ENCODE measurements around the gene PSKH1.
A peak's percentile ranks its signal among the peaks of the same experiment; 100 is the strongest.
"Not testable (repeated sequence)": the region's sequence is repeated elsewhere in the genome, so short reads cannot be mapped to it uniquely, and the experiment has no call there.

The PSKH1 gene

DNA sequence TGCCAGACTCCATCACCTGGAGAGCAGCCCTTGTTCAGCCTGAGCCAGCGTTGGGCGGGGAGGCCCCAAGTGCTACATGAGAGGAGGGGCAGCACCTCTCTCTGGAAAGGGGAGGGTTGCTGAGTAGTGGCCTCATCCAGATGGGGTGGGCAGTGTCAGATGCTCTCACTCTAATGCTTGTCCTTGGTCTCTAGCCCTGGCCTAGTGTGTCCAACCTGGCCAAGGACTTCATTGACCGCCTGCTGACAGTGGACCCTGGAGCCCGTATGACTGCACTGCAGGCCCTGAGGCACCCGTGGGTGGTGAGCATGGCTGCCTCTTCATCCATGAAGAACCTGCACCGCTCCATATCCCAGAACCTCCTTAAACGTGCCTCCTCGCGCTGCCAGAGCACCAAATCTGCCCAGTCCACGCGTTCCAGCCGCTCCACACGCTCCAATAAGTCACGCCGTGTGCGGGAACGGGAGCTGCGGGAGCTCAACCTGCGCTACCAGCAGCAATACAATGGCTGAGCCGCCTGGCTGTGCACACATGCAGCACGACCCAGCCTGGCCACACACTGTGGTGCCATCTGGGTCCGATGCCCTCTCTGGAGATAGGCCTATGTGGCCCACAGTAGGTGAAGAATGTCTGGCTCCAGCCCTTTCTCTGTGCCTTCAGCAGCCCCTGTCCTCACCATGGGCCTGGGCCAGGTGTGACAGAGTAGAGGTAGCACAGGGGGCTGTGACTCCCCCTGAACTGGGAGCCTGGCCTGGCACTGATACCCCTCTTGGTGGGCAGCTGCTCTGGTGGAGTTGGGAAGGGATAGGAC, 34.3 kb downstream of the PSKH1 start:
- DNase-seq, result no peak

DNA sequence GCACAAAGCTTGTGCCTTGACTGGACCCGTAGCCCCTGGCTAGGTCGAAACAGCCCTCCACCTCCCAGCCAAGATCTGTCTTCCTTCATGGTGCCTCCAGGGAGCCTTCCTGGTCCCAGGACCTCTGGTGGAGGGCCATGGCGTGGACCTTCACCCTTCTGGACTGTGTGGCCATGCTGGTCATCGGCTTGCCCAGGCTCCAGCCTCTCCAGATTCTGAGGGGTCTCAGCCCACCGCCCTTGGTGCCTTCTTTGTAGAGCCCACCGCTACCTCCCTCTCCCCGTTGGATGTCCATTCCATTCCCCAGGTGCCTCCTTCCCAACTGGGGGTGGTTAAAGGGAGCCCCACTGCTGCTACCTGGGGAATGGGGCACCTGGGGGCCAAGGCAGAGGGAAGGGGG, 35.1 kb downstream of the PSKH1 start:
- no peak for DNase-seq

DNA sequence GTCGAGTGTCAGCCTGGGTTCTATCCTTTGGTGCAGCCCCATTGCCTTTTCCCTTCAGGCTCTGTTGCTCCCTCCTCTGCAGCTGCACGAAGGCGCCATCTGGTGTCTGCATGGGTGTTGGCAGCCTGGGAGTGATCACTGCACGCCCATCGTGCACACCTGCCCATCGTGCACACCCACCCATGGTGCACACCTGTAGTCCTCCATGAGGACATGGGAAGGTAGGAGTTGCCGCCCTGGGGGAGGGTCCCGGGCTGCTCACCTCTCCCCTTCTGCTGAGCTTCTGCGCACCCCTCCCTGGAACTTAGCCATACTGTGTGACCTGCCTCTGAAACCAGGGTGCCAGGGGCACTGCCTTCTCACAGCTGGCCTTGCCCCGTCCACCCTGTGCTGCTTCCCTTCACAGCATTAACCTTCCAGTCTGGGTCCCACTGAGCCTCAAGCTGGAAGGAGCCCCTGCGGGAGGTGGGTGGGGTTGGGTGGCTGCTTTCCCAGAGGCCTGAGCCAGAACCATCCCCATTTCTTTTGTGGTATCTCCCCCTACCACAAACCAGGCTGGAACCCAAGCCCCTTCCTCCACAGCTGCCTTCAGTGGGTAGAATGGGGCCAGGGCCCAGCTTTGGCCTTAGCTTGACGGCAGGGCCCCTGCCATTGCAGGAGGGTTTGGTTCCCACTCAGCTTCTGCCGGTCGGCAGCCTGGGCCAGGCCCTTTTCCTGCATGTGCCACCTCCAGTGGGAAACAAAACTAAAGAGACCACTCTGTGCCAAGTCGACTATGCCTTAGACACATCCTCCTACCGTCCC, 35.7 kb downstream of the PSKH1 start:
- peak; percentile 79 for DNase-seq

DNA sequence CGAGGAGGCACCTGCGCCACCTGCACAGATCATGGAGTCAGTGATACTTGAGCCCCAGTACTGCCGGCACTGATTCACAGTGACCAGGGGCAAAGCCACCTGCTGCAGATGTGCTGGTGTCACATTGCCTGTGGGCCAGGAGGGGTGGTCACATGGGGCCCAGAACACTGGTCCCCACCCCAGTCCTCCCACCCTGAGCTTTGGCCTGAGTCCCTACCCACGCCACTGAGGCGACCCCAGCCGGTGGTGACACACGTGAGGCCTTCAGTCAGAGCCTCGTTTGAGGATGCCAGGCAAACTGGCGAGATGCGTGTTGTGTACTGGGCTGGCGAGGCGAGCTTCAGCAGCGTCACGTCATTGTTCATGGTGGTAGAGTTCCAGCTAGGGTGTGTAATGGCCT, 37.1 kb downstream of the PSKH1 start:
- DNase-seq, result no peak

DNA sequence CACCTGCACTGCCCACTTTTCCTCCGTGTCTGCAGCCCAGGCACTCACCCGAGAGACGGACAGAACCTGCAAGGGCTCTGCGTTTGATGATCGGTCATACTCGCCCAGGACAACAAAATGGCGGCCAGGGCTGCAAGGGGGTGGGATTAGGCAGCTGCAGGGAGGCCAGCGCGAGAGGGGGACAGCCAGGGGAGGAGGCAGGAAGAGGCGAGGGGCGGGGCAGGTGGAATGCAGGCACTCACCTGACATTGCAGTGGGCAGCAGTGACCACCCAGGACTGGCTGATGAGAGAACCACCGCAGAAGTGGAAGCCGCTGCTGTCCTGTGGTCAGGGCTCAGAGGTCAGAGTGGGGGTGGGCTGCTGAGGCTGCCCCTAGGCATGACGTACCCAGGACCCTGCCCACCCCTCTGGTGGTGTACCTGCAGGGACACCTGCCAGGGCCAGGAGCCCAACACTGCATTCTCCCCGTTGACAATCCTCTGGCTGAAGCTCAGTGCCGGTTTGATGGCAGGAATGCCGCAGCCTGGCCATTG, 37.7 kb downstream of the PSKH1 start:
- DNase-seq, result no peak

DNA sequence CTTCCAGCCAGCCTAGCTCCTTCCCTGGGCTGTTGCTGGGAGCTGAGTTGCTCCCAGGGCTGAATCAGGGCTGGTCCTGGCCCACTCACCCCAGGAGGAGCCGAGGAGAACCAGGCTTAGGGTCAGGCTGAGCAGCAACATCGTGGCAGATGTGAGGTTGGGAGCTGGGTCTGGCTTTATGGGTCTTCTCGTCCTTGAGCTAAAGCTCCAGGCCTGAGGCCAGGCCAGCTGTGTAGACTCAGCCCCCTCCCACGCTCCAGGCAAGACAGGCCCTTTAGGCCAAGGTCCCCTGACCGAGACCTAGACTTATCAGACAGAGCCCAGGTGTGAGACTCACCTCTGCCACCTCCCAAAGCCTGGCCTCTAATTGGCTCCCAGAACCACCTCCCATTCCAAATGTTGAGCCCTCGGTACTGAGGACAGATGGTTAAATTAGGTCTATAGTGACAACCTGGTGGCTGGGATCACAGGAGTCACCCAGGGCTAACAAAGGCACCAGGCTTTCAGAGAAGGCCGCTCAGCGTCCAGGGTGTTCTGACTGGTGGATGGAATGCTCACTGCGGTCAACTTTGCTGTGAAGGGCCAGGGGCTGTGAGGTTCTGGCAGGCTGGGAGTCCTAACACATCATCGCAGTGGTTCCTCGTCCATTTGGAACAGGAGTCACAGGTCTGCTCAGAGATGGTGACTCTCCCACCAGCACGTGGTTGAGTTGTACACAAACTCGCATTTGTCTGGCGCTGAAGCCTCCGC, 38.8 kb downstream of the PSKH1 start, which contains the start of gene CTRL:
Gene CTRL (minus strand): TSS at position 151 of the 750 bp plus-strand sequence. CDS start 10 bp downstream, at position 141.
- DNase-seq, result no peak

DNA sequence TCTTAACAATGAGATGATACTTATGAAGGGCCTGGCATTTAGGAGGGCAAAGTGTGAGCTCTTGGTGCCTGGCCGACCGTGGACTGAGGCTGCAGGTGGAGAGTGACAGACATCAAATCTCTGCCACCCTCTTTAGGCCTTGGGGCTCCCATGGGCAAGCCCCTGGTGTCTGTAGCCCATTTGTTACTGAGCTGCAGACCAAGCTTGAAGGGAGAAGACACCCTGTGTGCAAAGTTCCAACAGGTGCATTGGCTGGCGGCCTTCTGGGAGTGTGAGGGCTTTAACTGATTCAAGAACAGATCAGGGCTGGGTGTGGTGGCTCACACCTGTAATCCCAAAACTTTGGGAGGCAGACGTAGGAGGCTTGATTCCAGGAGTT, 39.4 kb downstream of the PSKH1 start:
- DNase-seq, result no peak

DNA sequence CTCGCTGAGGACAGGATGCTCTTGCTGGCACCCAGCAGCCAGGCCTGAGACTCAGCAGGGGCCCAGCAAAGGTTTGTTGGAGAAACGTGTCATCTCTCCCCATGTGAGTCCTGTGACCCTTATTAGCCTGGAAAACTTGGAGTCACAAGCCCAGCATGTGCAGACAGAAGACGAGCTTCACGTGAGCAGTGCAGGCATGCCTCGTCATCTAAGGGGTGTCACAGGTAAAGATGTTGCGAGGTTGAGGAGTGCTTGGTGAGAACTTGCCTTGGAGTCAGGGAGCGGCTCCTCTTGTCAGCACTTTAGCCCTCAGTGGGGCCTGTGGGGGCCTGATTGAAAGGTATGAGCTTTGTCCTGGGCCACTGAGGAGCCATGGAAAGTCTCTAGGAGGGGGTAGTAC, 40.8 kb downstream of the PSKH1 start:
- no peak for DNase-seq

DNA sequence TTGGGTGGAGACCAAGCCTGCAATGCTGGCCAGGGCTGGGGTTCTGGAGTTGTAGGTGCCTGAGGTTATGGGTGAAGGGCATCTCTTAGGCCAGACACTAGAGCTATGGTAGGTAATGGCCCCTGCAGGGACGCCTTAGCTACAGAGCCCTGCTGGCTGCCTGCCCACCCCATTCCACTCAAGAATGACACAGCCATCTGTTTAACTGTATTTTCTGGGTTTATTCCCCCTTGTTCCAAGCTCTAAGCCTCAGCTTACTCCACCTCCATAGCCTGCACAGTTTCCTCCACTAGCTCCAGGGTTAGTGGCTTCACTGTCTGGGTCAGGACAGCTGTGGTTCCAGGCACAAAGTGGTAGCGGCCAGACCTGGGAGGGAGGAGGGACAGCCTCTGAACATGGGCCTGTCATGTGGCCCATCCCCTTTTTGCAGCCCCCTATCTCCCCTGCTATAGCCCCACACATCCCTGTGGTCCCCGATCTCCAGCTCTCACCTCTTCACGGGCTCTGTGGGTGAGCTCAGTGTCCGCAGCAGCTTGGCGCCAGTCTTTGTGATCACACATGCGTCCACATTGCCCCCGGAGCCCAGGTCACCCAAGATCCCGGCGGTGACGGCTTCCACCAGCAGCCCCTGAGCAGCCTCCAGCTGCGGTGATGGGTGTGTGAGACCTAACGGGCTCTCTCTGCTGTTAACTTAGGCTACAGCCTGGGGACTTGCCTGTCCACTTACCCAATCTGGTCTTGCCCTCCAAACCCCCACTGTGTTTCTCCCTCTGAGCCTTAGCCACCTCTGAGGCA, 41.4 kb downstream of the PSKH1 start:
- no peak for DNase-seq

DNA sequence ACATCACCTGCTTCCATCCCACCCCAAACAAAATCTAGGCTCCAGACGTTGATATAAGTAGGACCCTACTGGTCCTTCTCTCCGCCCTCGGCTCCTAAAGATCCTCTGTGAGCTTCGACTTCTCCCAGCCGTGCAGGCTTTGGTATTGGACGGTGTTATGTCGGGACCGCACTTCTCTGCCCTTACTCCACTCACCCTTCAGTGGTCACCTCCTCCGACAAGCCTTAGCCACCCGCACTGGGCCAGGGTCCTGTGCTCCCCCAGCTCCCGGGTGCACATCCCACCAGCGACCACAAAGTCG, 42.0 kb downstream of the PSKH1 start:
- no peak for DNase-seq

DNA sequence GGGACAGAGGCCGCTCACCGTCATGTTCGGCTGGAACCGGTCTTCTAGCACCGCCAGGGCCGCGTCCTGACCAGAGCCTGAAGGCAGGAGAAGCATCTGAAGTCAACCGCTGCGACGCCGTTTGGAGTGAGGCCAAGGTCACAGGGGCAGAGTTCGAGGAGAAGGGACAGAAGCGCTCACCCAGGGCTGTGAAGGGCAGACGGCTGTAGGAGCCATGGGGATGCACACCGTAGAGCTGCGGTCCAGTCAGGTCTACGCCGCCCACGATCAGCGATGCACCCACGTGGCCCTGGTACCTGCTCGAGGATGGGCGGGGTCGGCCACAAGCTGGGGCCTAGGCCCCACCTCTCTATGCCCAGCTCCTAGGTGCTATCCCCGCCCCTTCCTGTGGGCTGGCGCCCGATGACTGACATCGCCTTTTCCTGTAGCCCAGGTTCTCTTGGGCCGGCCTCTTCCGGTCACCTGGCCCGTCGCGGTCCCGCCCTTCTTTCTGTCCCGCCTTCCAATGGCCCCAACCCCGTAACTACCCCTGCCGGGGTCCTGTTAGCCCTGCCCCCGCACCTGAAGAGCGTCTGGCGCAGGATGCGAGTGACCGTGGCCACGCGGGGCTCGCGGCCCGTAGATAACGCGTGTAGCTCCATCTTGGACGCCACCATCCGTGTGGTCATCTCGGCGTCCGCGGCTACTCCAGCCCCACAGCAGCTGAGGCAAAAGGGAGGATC, 42.5 kb downstream of the PSKH1 start:
- DNase-seq, result peak; percentile 98

DNA sequence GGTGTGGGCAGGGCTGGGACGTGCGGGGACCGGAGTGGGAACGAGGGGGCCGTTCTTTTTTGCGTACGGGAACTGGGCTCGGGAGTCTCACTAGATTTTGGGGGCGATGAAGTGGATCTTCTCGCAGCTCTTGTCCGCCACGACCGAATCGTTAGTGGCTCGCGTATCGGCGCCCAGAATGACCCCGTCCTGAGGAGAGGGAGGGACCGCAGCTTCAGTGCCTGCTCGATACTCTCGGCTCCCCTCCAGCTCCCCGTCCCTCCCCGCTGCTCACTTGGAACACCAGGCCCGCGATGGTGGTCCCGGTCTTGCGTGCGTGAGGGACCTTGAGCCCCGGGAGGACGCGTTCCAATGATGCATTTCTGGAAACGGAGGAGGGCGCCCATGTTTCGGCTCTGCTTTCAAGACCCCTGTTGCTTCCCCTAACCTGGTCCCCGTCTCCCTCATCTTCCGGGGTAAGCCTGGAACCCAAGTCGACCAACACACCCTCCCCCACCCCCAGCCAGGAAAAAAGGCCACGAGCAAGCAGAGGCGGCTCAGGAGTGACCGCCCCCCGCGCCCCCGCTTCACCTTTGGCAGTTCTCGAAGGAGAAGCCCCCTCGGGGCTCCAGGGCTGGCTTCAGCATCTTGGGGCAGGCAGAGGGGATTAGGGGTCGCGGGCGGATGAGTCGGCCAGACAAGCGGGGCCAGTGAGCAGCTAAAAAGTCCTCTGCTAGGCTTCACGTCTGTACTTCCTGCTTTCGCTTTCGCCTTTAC, 43.2 kb downstream of the PSKH1 start, which contains the start of gene PSMB10:
Gene PSMB10 (minus strand): TSS at position 727 of the 756 bp plus-strand sequence. CDS start 101 bp downstream, at position 626.
- no peak for DNase-seq

DNA sequence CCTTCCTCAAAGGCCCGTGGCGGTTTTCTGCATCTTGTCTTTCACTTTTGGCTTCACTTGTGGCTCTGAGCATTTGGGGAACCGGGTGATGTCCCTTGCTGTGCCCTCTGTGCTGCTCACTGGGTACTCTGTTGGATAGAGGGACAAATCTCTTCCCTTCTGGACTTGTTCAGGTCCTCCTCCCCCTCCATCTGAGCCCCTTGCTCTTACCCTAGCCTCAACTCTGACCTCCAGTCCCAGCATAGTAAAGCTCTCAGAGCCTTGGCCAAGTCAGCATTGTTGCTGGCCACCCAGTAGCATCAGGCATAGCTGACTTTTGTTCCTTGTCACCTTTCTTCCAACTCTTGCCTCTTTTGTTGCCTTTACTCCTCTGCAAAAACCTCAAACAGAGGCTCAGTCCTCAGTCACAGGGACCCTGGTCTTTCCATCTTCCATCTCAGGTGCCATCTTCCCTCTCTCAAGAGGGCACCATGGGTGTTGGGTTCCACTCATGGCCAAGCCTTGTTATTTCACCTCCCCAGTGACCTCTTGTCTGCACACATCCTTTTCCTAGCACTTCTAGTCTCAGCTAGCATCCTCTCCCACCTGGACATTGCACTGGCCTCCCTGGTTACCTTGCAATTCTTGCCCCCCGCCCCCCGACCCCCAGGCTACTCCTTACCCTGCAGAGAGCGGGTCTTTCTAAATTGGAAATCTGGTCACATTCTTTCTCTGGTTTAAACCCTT, 44.0 kb downstream of the PSKH1 start:
- DNase-seq, result peak; percentile 84

DNA sequence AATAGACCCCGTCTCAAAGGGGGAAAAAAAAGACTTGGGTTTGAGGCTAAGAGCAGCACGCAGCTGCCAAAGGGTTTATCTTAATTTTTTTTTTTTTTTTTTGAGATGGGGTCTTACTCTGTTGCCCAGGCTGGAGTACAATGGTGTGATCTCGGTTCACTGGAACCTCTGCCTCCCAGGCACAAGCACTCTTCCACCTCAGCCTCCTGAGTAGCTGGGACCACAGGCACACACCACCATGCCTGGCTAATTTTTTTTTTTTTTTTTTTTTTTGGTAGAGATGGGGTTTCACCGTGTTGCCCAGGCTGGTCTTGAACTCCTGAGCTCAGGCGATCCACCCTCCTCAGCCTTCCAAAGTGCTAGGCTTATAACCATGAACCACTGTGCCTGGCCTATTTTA, 44.7 kb downstream of the PSKH1 start:
- not testable (repeated sequence) for DNase-seq

DNA sequence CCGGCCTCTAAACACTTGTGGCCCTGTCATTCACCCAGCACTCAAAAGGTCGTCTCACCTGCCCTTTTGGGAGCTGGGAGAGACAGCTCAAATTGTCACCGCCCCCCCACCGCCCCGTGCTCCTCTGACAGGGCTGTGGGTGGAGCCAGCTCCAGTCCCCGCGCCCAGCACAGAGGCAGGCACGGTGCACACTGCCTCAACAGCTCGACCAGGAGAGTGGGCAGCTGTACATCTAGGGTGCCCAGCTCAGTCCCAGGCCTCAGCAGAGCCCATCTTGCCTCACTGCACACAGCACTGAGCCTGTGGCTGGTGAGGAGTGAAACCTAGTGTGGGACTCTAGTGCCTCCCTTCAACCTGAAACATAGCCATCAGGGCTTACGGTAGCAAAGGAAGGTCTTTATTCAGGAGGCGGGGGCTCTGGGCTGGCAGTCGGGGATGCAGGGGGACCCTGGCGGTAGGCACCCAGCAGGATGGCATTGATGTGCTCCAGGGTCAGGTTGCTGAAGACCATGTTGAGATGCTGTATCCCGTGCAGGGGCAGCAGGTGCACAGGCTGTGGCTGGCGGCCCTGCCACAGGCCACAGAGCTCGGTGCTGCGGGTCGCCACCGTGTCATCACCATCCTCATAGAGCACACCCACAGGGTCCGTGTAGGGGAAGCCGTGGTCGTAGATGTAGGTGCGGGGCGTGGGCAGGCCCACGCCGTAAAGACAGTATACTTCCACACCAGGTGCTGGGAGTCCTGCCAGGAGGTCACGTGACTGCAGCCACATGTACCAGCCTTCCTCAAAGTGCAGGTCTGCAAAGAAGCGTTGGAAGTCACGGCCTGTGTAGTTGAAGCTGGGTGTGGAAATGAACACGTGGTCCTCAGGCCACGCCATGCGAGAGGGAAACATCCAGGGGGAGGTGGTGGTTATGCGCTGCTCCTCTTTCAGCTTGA, 46.7 kb downstream of the PSKH1 start:
- peak; percentile 29 for DNase-seq

DNA sequence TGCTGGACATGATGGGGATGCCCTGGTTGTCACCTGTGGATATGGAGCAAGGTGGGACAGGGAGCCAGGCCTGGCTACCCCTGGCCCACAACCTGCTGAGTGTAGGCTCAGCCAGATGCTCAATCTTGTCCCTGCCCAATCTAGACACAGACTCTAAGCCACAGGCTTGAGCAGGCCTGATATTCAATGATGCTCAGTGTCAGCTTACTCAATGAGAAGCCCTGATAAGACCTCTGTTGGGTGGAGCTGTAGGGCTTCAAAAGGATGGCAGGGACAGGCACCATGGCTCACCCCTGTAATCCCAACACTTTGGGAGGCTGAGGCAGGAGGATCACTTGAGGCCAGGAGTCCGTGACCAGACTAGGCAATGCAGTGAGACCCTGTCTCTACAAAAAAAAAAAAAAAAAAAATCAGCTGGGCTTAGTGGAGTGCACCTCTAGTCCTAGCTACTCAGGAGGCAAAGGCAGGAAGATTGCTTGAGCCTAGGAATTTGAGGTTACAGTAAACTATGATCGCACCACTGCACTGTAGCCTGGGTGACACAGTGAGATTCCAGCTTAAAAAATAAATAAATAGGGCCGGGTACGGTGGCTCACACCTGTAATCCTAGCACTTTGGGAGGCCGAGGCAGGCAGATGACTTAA, 47.5 kb downstream of the PSKH1 start:
- DNase-seq, result no peak

DNA sequence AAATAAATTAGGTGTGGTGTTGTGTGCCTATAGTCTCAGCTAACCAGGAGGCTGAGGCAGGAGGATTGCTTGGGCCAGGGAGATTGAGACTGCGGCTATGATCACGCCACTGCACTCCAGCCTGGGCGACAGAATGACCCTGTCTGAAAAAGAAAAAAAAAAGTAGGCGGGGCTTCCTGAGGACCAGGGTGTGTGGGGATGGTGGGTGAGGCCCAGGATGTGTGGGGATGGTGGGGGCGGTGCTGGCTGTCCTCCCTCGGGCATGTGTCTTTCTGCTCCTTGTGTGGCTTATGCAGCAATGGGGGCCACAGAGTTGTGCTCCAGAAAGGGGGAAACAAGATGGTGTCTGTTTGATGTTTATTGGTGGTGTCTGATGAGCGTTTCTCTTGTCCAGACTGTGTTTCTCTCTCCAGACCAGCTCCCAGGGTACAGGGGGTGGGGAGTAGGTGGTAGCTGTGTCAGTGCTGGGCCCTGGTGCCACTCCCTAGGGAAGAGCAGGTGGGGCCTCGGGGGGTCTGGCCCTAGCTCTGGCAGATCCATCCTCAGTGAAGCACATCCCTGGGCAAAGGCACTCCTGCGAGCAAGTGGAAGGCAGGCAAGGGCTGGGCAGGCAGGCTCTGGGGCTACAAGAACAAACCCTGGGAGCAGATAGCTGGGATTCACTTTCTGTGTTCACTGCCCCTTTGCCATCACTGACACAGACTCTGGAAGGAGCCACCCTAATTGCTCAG, 48.6 kb downstream of the PSKH1 start:
- no peak for DNase-seq

DNA sequence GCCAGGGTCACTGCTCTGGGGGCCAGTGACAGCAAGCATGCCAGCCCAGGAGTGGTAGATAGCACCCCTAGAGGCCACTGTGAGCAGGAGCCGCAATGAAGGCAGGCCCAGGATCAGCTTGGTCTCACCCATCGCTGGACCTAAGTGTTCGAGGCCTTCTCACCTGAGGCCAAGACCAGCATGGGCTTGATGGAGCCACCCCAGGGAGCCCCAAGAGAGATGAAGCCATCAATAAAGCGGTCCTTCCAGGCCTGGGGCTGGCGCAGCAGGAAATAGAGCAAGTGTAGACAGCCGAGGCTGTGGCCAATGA, 49.1 kb downstream of the PSKH1 start:
- DNase-seq, result peak; percentile 45

All from CD4-positive, alpha-beta T cell treated with Interleukin-12 subunit alpha and Interleukin-12 subunit beta, for 1 hour (primary cell).